ENCODE results near the gene C11orf98. TPM values are rescaled to one million over a fixed set of nuclear protein-coding genes. Genes with fewer than 3 reads are reported as not detected.
A peak's percentile ranks its signal among the peaks of the same experiment; 100 is the strongest.
"Not testable (repeated sequence)": the region's sequence is repeated elsewhere in the genome, so short reads cannot be mapped to it uniquely, and the experiment has no call there.

The C11orf98 gene
- total RNA-seq, 1 donor from 2014 or later: 76.5 TPM

- TF ChIP-seq CTCF (IDR thresholded peaks at IDR 0.05; ENCODE audit: insufficient read depth, low read length, poor library complexity, severe bottlenecking): no peak
- DNase-seq (ENCODE audit: low read depth): no peak
- peak within 1 kb of the TSS; percentile 100 for H3K4me3 ChIP-seq (ENCODE audit: low read depth, low read length)
- H3K27me3 ChIP-seq (ENCODE audit: control insufficient read depth, insufficient read depth, low read length): no peaks in the 10 kb centered on the region
- H3K36me3 ChIP-seq (ENCODE audit: control insufficient read depth, insufficient read depth, low read length): peaks cover 3% of the 10 kb centered on the region
These were observed 14.0 kb upstream of the C11orf98 start, which contains the start of gene UBXN1 for GRCh38 chr11:62678770-62679696. UBXN1 (minus strand) TSS chr11:62679073; CDS start chr11:62678923, 150 bp downstream.

- no peak for TF ChIP-seq CTCF (IDR thresholded peaks at IDR 0.05; ENCODE audit: insufficient read depth, low read length, poor library complexity, severe bottlenecking)
These were observed 13.4 kb upstream of the C11orf98 start for GRCh38 chr11:62678433-62678769.

GRCh38 chr11:62677714-62678113, 12.7 kb upstream of the C11orf98 start:
- Histone ChIP-seq H3K36me3 (ENCODE audit: control insufficient read depth, insufficient read depth, low read length) (peaks cover 3% of the 10 kb centered on the region), H3K4me3 (ENCODE audit: low read depth, low read length) (peak overlapping the region; percentile 100), H3K27me3 (ENCODE audit: control insufficient read depth, insufficient read depth, low read length) (no peaks in the 10 kb centered on the region)
- no peak for TF ChIP-seq CTCF (IDR thresholded peaks at IDR 0.05; ENCODE audit: insufficient read depth, low read length, poor library complexity, severe bottlenecking)
- DNase-seq (ENCODE audit: low read depth): no peak

More at GRCh38 chr11:62678433-62678769, 13.4 kb upstream of the C11orf98 start:
- H3K4me3 ChIP-seq (ENCODE audit: low read depth, low read length): peak overlapping the region; percentile 100
- peaks cover 3% of the 10 kb centered on the region for H3K36me3 ChIP-seq (ENCODE audit: control insufficient read depth, insufficient read depth, low read length)
- H3K27me3 ChIP-seq (ENCODE audit: control insufficient read depth, insufficient read depth, low read length): no peaks in the 10 kb centered on the region
- no peak for DNase-seq (ENCODE audit: low read depth)

- no peak for DNase-seq (ENCODE audit: low read depth)
- Histone ChIP-seq H3K4me3 (ENCODE audit: low read depth, low read length) (no peak overlapping the region), H3K36me3 (ENCODE audit: control insufficient read depth, insufficient read depth, low read length) (peaks cover 3% of the 10 kb centered on the region), H3K27me3 (ENCODE audit: control insufficient read depth, insufficient read depth, low read length) (no peaks in the 10 kb centered on the region)
- no peak for TF ChIP-seq CTCF (IDR thresholded peaks at IDR 0.05; ENCODE audit: insufficient read depth, low read length, poor library complexity, severe bottlenecking)
These were observed 12.1 kb upstream of the C11orf98 start for GRCh38 chr11:62677156-62677555.

- peaks cover 3% of the 10 kb centered on the region for H3K36me3 ChIP-seq (ENCODE audit: control insufficient read depth, insufficient read depth, low read length)
- no peak for TF ChIP-seq CTCF (IDR thresholded peaks at IDR 0.05; ENCODE audit: insufficient read depth, low read length, poor library complexity, severe bottlenecking)
- H3K27me3 ChIP-seq (ENCODE audit: control insufficient read depth, insufficient read depth, low read length): no peaks in the 10 kb centered on the region
- H3K4me3 ChIP-seq (ENCODE audit: low read depth, low read length): no peak overlapping the region
- no peak for DNase-seq (ENCODE audit: low read depth)
These were observed 11.7 kb upstream of the C11orf98 start for GRCh38 chr11:62676698-62677097.

GRCh38 chr11:62675415-62675814, 10.4 kb upstream of the C11orf98 start:
- H3K27me3 ChIP-seq (ENCODE audit: control insufficient read depth, insufficient read depth, low read length); DNase-seq (ENCODE audit: low read depth); H3K4me3 ChIP-seq (ENCODE audit: low read depth, low read length); H3K36me3 ChIP-seq (ENCODE audit: control insufficient read depth, insufficient read depth, low read length): not testable (repeated sequence)
